Fibroblast of the aortic adventitia (primary cell): ENCODE results near the gene SNX33. TPM values are rescaled to one million over a fixed set of nuclear protein-coding genes. Genes with fewer than 3 reads are reported as not detected.

Experiments
- DNase-seq: peaks from one replicate; pipeline ENCODE4 v3.0.0-alpha.2; 2010; ENCODE audit warnings: low read depth
- H3K4me3 ChIP-seq: 2 replicates; pipeline ENCODE4 v1.5.1; 2011; ENCODE audit warnings: low read depth, mild to moderate bottlenecking, control low read depth, low read length, moderate library complexity
- total RNA-seq: library from RNA; depleted of rRNA; stranded (reverse); fragments of >200 nt; gene quantifications from 2 replicates; pipeline ENCODE4 v1.2.3, GENCODE V29; 2012; ENCODE audit warnings: low replicate concordance
- TF ChIP-seq, protein P1 (sequence below): IDR thresholded peaks from 2 replicates; pipeline ENCODE4 v1.5.1; 2011; ENCODE audit warnings: mild to moderate bottlenecking, low read length, control low read depth, inconsistent platforms; ENCODE audit not compliant: insufficient read depth

The SNX33 gene
- total RNA-seq, 1 donor: 27.8 TPM

DNA sequence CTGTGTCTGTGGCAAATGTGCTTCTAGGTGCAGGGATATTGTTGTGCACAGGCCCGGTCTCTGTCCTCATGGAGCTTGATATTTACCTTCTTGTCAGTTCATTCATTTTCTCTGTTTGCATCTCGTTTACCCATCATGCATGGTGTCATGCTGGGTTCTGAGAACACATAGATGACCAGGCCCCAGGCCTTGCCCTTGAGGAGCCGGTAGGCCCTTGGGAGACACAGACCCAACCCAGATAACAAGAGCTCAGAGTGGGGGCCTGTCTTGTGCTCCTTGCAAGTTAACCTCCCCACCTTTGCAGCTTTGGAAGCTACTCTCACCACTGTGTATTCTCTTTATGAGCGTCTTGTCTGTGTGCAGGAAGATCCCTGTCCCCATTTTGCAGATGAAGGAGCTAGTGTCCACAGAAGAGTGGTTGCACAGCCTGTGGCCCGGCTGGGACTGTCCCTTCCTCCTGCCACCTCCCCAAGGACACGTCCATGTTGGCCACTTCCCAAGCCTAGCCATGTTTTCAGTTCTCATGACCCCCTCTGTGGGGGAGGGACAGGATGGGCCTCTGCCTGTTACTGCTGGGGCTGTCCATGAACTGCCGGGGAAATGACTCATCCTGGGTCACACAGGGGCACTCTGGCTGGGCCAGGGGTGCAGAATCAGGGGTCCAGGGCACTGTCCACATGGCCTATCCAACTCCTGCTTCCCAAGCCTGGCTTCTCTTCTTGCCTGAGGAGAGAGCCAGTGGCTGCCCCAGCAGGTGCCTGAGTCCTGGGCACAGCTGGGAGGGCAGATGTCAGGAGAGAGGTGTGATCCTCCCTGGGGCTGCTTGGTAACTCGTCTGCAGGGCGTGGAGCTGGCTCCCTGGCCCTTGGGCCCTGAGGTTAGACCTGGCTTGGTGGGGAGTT is 3.4 kb downstream of the SNX33 start:
- H3K4me3 ChIP-seq: peak overlapping the region; percentile 86
- TF ChIP-seq, protein P1, sequence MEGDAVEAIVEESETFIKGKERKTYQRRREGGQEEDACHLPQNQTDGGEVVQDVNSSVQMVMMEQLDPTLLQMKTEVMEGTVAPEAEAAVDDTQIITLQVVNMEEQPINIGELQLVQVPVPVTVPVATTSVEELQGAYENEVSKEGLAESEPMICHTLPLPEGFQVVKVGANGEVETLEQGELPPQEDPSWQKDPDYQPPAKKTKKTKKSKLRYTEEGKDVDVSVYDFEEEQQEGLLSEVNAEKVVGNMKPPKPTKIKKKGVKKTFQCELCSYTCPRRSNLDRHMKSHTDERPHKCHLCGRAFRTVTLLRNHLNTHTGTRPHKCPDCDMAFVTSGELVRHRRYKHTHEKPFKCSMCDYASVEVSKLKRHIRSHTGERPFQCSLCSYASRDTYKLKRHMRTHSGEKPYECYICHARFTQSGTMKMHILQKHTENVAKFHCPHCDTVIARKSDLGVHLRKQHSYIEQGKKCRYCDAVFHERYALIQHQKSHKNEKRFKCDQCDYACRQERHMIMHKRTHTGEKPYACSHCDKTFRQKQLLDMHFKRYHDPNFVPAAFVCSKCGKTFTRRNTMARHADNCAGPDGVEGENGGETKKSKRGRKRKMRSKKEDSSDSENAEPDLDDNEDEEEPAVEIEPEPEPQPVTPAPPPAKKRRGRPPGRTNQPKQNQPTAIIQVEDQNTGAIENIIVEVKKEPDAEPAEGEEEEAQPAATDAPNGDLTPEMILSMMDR: no peak
- no peak for DNase-seq

DNA sequence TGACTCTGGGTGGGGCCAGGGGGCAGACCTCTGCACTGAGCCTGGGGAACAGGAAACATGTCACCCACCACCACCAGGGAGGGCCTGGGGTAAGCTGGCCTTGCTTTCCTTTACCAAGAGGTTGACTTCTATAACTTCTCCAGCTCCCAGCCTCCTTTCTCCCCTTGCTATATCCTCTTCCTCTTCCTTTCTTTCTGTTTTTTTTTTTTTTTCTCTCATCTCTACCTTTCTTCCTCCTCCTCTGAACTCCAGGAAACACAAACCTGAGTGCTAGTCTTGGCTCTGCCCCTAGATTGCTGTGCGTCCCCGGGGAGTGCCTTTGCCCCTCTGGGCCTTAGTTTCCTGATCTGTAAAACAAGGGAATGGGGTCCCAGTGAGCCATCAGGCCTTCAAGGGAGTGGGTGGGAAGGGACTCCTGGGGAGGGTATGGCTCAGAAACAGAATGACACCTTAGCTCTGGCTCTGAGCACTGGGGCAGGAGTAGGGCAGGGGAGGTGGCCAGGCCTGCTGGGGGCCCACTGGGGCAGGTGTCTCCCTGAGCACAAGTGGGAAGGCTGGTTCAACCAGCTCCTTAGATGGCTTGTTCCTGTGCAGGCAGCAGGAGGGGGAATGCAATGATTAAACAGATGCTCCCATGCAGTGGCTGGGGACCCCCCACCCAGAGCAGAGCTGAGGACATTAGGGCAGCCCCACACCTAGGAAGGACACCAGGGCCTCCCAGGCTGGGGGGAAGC is 4.3 kb downstream of the SNX33 start:
- TF ChIP-seq, protein P1: no peak
- no peak for DNase-seq
- H3K4me3 ChIP-seq: peak overlapping the region; percentile 86

DNA sequence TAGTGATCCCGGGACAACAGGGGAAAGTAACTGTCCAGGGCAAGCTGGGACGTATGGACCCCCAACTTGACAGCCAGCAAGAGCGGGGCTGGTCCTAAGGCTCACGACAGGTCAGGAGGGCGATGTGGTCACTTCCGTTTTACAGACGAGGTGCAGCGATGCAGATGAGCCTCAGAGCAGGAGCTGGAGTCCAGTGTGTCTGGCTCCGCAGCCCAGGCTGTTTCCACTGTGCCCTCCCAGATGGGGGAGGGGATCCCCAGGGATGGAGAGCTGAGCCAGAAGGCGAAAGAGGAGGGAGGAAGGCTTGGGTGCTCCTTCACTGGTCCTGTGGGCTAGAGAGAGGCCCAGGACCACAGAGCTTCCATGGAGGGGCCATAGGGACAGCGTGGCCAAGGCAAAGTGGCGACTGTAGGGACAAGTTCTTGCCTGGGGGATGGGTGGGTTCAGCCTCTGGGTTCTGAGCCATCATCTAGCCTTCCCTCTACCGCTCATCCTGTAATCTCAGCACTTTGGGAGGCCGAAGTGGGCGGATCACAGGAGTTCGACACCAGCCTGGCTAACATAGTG is 5.7 kb downstream of the SNX33 start:
- TF ChIP-seq, protein P1: no peak
- peak overlapping the region; percentile 46 for H3K4me3 ChIP-seq

DNA sequence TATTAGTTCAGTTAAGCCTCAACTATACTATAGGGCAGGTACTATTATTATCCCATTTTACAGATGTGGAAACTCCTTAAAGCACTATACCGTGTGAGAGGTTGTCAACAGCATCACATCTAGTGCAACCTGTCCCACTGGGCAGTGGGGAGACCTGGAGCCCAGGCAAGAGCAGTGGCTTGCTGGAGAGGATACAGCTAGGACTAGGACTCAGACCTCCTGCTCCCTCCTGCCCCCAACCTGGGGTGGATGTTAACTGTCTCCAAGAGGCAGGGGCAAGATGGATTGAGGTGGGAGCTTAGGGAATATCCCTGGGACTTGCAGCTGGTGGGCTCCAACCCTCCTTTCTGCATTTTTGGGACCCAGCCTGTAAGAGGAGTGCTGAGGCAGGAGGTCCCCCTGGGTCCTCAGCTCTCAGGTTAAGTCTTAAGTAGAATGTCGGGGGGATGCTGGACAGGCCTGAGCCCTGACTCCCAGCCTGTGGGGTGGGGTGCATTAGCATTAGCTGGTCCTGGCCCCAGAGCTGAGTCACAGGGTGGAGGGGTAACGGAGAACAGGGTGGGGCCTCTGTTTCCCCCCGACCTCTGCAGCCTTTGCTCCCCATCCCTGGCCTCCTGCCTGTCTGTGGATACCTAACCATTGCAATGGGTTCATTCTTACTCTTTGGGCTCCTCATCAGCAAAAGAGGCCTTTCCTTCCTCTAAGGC is 6.6 kb downstream of the SNX33 start:
- H3K4me3 ChIP-seq: no peak overlapping the region
- TF ChIP-seq, protein P1: no peak
- DNase-seq: no peak

More for the DNA sequence above, 5.7 kb downstream of the SNX33 start:
- DNase-seq: no peak

DNA sequence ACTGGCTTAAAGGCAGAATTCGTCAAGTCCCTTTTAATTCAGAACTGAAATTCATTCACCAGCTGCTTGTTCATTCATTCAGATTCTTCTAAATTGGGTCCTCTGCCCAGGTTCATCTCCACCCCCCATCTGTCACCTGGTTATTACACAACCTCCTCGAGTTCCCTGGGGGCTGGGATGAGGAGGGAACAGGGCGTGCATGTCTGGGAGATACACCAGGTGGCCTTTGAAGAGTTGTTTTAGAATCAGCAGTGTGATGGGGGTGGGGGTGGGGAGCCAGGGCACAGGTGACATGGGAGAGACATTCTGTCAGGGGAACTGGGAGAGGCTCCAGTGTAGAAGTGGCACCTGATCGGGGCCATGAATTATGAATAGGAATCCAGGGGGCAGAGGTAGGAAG is 8.2 kb downstream of the SNX33 start:
- H3K4me3 ChIP-seq: no peak overlapping the region
- TF ChIP-seq, protein P1: no peak
- no peak for DNase-seq

DNA sequence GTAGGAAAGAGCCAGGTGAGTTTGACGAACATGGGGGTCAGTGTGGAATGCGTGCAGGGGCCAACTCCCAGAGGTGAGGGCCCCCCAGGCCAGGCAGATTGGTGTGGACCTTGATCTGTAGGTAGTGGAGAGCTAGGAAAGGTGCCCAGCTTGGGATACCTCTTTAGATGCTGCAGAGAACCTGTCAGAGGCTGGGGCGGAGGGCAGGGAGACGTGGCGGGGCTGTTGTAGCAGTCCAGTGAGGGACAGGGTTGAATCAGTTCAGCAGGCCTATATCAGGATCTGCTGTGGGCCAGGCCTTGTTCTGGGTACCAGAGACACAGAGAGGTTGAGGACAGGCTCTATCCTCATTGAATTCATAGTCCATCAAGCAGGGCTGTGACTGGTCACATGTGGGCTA is 8.6 kb downstream of the SNX33 start:
- no peak overlapping the region for H3K4me3 ChIP-seq
- DNase-seq: no peak
- TF ChIP-seq, protein P1: no peak
